Keratinocyte (primary cell): ENCODE measurements around the gene ARHGAP8. TPM values are rescaled to one million over a fixed set of nuclear protein-coding genes. Genes with fewer than 3 reads are reported as not detected.

ENCODE experiments used
- DNase-seq: peaks from one replicate; pipeline ENCODE4 v3.0.0-alpha.2; 2011; ENCODE audit warnings: low read depth, missing footprints, low spot score
- FAIRE-seq: peaks from 2 replicates; lab custom pipeline; 2011; peaks lifted over from hg19 to GRCh38; lab: Jason Lieb, UNC
- H2AFZ ChIP-seq: 2 replicates; pipeline ENCODE4 v1.6.0; 2012; ENCODE audit warnings: low read length, control low read depth, inconsistent platforms; ENCODE audit not compliant: control insufficient read depth
- H3K27ac ChIP-seq: 2 replicates; pipeline ENCODE4 v1.5.1; 2011; ENCODE audit warnings: low read length; ENCODE audit not compliant: control insufficient read depth, insufficient read depth
- H3K27me3 ChIP-seq: 3 replicates; pipeline ENCODE4 v1.6.0; 2011; ENCODE audit warnings: low read length; ENCODE audit not compliant: control insufficient read depth, insufficient read depth; ENCODE audit errors: extremely low read depth
- H3K36me3 ChIP-seq, 2 experiments: 2 replicates in 1 of 2; 3 replicates in 1 of 2; pipeline ENCODE4 v1.5.1; 2011; ENCODE audit warnings: low read length in 2 of 2, mild to moderate bottlenecking in 1 of 2; ENCODE audit not compliant: control insufficient read depth in 2 of 2, insufficient read depth in 2 of 2; ENCODE audit errors: extremely low read depth in 1 of 2
- H3K4me1 ChIP-seq: 3 replicates; pipeline ENCODE4 v1.5.1; 2011; ENCODE audit warnings: low read length; ENCODE audit not compliant: control insufficient read depth, insufficient read depth; ENCODE audit errors: extremely low read depth
- H3K4me2 ChIP-seq: 3 replicates; pipeline ENCODE4 v1.6.0; 2011; ENCODE audit warnings: low read depth, low read length; ENCODE audit not compliant: control insufficient read depth, insufficient read depth; ENCODE audit errors: extremely low read depth
- H3K4me3 ChIP-seq, 3 experiments: fragments of 200-600 bp in 1 of 3; sonication (generic) in 1 of 3; 2 replicates in 2 of 3; 3 replicates in 1 of 3; pipeline ENCODE4 v1.5.1; 2011 to 2016; ENCODE audit warnings: low read length in 3 of 3, mild to moderate bottlenecking in 3 of 3, control low read depth in 2 of 3, inconsistent platforms in 1 of 3, low read depth in 1 of 3, mixed read lengths in 1 of 3, mixed run types in 1 of 3, moderate library complexity in 1 of 3; ENCODE audit not compliant: control insufficient read depth in 2 of 3, insufficient read depth in 2 of 3; ENCODE audit errors: extremely low read depth in 1 of 3
- H3K79me2 ChIP-seq: 2 replicates; pipeline ENCODE4 v1.6.0; 2012; ENCODE audit warnings: low read length; ENCODE audit not compliant: control insufficient read depth, insufficient read depth
- H3K9ac ChIP-seq: 3 replicates; pipeline ENCODE4 v1.6.0; 2011; ENCODE audit warnings: low read length; ENCODE audit not compliant: control insufficient read depth, insufficient read depth; ENCODE audit errors: extremely low read depth
- H3K9me1 ChIP-seq: 3 replicates; pipeline ENCODE4 v1.6.0; 2011; ENCODE audit warnings: low read length; ENCODE audit not compliant: control insufficient read depth, insufficient read depth; ENCODE audit errors: extremely low read depth
- H3K9me3 ChIP-seq: 2 replicates; pipeline ENCODE4 v1.5.1; 2012; ENCODE audit warnings: low read depth, low read length; ENCODE audit not compliant: control insufficient read depth
- H4K20me1 ChIP-seq: 3 replicates; pipeline ENCODE4 v1.6.0; 2011; ENCODE audit warnings: low read length; ENCODE audit not compliant: control insufficient read depth, insufficient read depth; ENCODE audit errors: extremely low read depth
- CTCF ChIP-seq, 3 experiments: IDR thresholded peaks in 1 of 3; conservative IDR thresholded peaks in 1 of 3; optimal IDR thresholded peaks in 1 of 3; 2 replicates in 2 of 3; 3 replicates in 1 of 3; pipeline versions ENCODE3 to v1.5.1; 2011; ENCODE audit warnings: low read length in 3 of 3, mild to moderate bottlenecking in 3 of 3, moderate library complexity in 2 of 3, control low read depth in 1 of 3, inconsistent platforms in 1 of 3; ENCODE audit not compliant: insufficient read depth in 2 of 3; ENCODE audit errors: extremely low read depth in 1 of 3
- EZH2 ChIP-seq: IDR thresholded peaks from one replicate; pipeline ENCODE4 v1.6.1; 2012; ENCODE audit warnings: inconsistent platforms, mild to moderate bottlenecking, low read length, moderate library complexity
- dilution Hi-C: fragments of 300-500 bp; cut with MboI; formaldehyde crosslinking; loops from one replicate; pipeline ENCODE4 v1.7.0; 2020; ENCODE audit warnings: low sequenced_read_pairs; ENCODE audit not compliant: extremely low pct_ligation_motif_present
- polyA plus RNA-seq, 5 experiments: library from polyadenylated mRNA; depleted of rRNA in 3 of 5; stranded (reverse) in 3 of 5; stranded (forward) in 1 of 5; unstranded in 1 of 5; fragments of >200 nt; gene quantifications; 1 replicate in 1 of 5; 2 replicates in 3 of 5; 3 replicates in 1 of 5; pipeline versions ENCODE4 v1.2.1 to v1.2.3, GENCODE V29; 2011 to 2012; ENCODE audit warnings: missing spikeins in 2 of 5, low read depth in 1 of 5, low replicate concordance in 1 of 5

ARHGAP8 gene
- polyA plus RNA-seq, 1 donor (not counting 4 experiments of a cell fraction or from before 2014, with no cell fraction given): 21.3 TPM

GRCh38 chr22:44733426-44734106 lies 18.8 kb upstream of the ARHGAP8 start:
- no peak for DNase-seq
- H3K79me2 ChIP-seq: no peaks in the 10 kb centered on the region
- no peak overlapping the region for H3K9ac ChIP-seq
- FAIRE-seq: no peak
- H3K4me1 ChIP-seq: peaks cover 6% of the 10 kb centered on the region
- no peaks in the 10 kb centered on the region for H4K20me1 ChIP-seq
- no peak overlapping the region for H2AFZ ChIP-seq
- dilution Hi-C loops: no loop called here
- H3K4me3 ChIP-seq: no peak overlapping the region
- no peaks in the 10 kb centered on the region for H3K9me1 ChIP-seq
- H3K27ac ChIP-seq: no peak overlapping the region
- H3K27me3 ChIP-seq: peaks cover 18% of the 10 kb centered on the region
- H3K9me3 ChIP-seq: no peaks in the 10 kb centered on the region
- TF ChIP-seq EZH2: no peak
- no peak for TF ChIP-seq CTCF (optimal IDR thresholded peaks at IDR 0.05 in 1 of 3, IDR thresholded peaks at IDR 0.05 in 1 of 3, conservative IDR thresholded peaks at IDR 0.05 in 1 of 3; ENCODE audit: extremely low read depth in 1 of 3, insufficient read depth in 2 of 3, low read length in 3 of 3)
- H3K36me3 ChIP-seq: peaks cover 0 to 11% of the 10 kb centered on the region in 2 experiments
- H3K4me2 ChIP-seq: no peak overlapping the region

GRCh38 chr22:44734278-44734677 lies 18.1 kb upstream of the ARHGAP8 start:
- Histone ChIP-seq H3K27me3 (peaks cover 18% of the 10 kb centered on the region), H3K9me3 (no peaks in the 10 kb centered on the region), H3K27ac (no peak overlapping the region), H4K20me1 (no peaks in the 10 kb centered on the region), H3K9ac (no peak overlapping the region), H3K9me1 (no peaks in the 10 kb centered on the region), H2AFZ (no peak overlapping the region), H3K36me3 (peaks cover 0 to 11% of the 10 kb centered on the region in 2 experiments), H3K4me1 (peaks cover 8% of the 10 kb centered on the region), H3K4me3 (no peak overlapping the region), H3K79me2 (no peaks in the 10 kb centered on the region), H3K4me2 (no peak overlapping the region)
- DNase-seq: no peak
- TF ChIP-seq CTCF (optimal IDR thresholded peaks at IDR 0.05 in 1 of 3, IDR thresholded peaks at IDR 0.05 in 1 of 3, conservative IDR thresholded peaks at IDR 0.05 in 1 of 3; ENCODE audit: extremely low read depth in 1 of 3, insufficient read depth in 2 of 3, low read length in 3 of 3) (no peak), EZH2 (no peak)
- dilution Hi-C loops: no loop called here
- no peak for FAIRE-seq
